Astrocyte of the hippocampus (primary cell): ENCODE data around the gene FSIP1.
A peak's percentile ranks its signal among the peaks of the same experiment; 100 is the strongest.

Source experiments
- DNase-seq: peaks from one replicate; pipeline ENCODE4 v3.0.0; 2011; ENCODE audit warnings: low read depth, low spot score

FSIP1 gene

GRCh38 chr15:39646425-39646824 is 136.2 kb downstream of the FSIP1 start:
- no peak for DNase-seq

GRCh38 chr15:39645976-39646257 is 136.7 kb downstream of the FSIP1 start:
- DNase-seq: no peak

- no peak for DNase-seq
Observed at GRCh38 chr15:39645138-39645975, 137.3 kb downstream of the FSIP1 start.

- DNase-seq: no peak
Observed at GRCh38 chr15:39644136-39644535, 138.5 kb downstream of the FSIP1 start.

- no peak for DNase-seq
Observed at GRCh38 chr15:39643727-39644126, 138.9 kb downstream of the FSIP1 start.

- peak; percentile 80 for DNase-seq
Observed at GRCh38 chr15:39642011-39642640, 140.5 kb downstream of the FSIP1 start.

- DNase-seq: no peak
Observed at GRCh38 chr15:39641191-39641889, 141.3 kb downstream of the FSIP1 start.

- no peak for DNase-seq
Observed at GRCh38 chr15:39640665-39641064, 142.0 kb downstream of the FSIP1 start.

GRCh38 chr15:39639037-39639436 is 143.6 kb downstream of the FSIP1 start:
- DNase-seq: no peak

GRCh38 chr15:39638041-39638440 is 144.6 kb downstream of the FSIP1 start:
- DNase-seq: no peak

- peak; percentile 43 for DNase-seq
Observed at GRCh38 chr15:39631357-39631756, 151.3 kb downstream of the FSIP1 start.

- DNase-seq: no peak
Observed at GRCh38 chr15:39629906-39630305, 152.7 kb downstream of the FSIP1 start.

GRCh38 chr15:39629371-39629770 is 153.3 kb downstream of the FSIP1 start:
- DNase-seq: no peak

GRCh38 chr15:39628546-39629257 is 153.9 kb downstream of the FSIP1 start:
- DNase-seq: no peak

- DNase-seq: no peak
Observed at GRCh38 chr15:39628144-39628508, 154.5 kb downstream of the FSIP1 start.

- no peak for DNase-seq
Observed at GRCh38 chr15:39627451-39628143, 155.0 kb downstream of the FSIP1 start.

- DNase-seq: no peak
Observed at GRCh38 chr15:39625856-39626255, 156.8 kb downstream of the FSIP1 start.

GRCh38 chr15:39625451-39625850 is 157.2 kb downstream of the FSIP1 start:
- no peak for DNase-seq

- DNase-seq: peak; percentile 86
Observed at GRCh38 chr15:39624806-39625205, 157.8 kb downstream of the FSIP1 start.

GRCh38 chr15:39623529-39623931 is 159.1 kb downstream of the FSIP1 start:
- DNase-seq: no peak

- no peak for DNase-seq
Observed at GRCh38 chr15:39622660-39623516, 159.8 kb downstream of the FSIP1 start.
